ENCODE data around the gene HTR2A.

The HTR2A gene

GRCh38 chr13:46896341-46897137 is at the start of gene HTR2A:
HTR2A (minus strand) TSS chr13:46897053; CDS start chr13:46895906, 1,147 bp downstream.
- DNase-seq (ENCODE audit: low spot score), result no peak

DNA sequence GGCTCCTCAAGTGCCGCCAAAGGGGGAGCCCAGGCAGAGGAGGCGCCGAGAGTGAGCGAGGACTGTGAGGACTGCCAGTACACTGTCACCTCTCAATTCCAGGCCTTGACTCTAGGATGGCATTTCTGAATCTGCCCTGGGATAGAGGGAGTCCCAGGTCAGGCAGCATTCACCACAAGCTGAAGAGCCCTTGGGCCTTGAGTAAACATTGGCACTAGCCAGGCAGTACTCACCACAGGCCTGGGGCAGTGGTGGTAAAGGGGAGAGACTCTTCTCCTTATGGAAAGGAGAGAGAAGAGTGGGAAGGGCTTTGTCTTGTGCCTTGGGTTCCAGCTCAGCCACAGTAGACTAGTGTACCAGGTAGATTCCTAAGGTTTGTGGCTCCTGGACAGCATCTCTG is 39.7 kb upstream of the HTR2A start:
- no peak for DNase-seq (ENCODE audit: low spot score)

- no peak for DNase-seq (ENCODE audit: low spot score)
These were observed 37.9 kb upstream of the HTR2A start for GRCh38 chr13:46934749-46935148.

DNA sequence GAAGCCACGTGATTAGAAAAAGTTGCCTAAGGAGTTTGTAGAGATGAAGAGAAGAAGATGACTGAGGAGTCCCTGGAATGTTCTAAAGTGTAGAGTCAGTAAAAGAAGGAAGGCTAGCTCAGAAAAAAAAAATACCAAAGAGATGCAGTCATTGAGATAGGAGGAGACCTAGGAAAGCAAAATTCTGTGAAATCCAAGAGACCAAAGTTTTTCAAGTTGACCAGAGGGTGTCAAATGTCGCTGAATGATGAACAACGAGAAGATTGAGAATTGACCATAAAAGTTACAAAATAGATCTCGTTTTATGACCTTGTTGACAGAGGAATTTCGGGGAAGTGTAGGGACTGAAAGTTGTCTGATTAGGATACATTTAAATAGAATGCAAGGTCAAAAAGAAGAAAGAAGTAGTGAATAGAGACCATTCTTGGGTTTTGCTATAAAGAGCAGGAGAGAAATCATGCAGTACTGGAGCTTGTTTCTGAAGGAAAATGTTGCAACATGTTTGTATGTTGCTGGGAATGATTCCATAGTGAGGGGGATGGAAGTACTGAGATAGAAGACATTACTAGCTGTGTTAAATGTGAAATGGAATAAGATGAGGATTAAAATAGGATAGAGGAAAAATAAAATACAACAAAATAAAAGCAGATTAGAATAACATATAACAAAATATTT is 30.2 kb upstream of the HTR2A start:
- no peak for DNase-seq (ENCODE audit: low spot score)

DNA sequence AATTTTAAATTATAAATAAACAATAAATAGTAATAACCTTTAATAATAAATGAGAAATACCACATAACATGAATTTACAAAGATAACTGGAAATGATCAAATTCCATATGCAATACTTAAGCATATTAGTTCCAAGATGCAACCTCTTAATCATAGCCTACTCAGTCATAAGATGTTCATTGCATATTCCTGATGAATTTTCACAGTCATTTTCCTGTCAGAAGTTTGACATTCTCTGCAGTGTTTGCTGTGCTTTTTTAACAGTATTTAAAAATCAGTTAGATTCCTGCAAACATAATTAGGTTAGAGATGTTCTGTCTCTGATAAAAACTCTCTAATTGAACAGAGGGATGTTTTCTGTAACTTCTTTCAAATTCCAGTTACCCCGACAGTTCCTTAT is 28.6 kb upstream of the HTR2A start:
- DNase-seq (ENCODE audit: low spot score), result no peak

DNA sequence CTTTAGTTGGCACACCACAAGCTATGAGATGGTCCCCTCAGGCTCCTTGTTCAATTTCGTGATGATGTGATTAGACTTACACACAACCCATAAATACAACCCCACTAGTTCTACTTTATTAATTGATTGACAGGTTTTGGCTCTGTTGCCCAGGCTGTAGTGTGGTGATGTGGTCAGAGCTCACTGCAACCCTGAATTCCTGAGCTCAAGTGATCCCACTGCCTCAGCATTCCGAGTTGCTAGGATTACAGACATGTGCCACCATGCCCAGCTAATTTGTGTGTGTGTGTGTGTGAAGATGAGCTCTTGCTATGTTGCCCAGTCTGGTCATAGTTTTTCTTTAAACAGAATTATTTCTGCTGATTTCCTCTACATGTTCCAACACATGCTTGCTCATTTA is 17.5 kb upstream of the HTR2A start:
- DNase-seq (ENCODE audit: low spot score), result no peak

GRCh38 chr13:46913757-46914156 is 16.9 kb upstream of the HTR2A start:
- DNase-seq (ENCODE audit: low spot score), result no peak

GRCh38 chr13:46909042-46909441 is 12.2 kb upstream of the HTR2A start:
- DNase-seq (ENCODE audit: low spot score), result no peak

GRCh38 chr13:46908501-46908900 is 11.6 kb upstream of the HTR2A start:
- no peak for DNase-seq (ENCODE audit: low spot score)

DNA sequence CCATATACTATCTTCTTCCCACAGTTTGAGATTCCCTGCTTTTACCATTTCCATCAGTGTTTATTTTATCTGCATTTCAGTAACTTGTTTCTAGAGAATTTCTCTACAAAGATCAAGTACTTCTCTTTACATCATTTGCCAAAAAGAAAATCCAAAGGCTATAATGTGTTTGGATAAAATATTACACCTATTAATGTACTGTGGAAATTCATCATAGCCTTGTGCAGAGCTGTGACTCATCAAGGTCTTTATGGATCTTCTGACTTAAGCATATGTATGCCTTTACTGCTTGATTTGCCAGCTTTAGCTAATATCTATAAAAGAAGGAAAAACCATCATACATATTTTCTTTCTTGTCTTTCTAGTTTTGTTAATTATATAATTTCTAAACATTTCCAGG is 9.6 kb upstream of the HTR2A start:
- DNase-seq (ENCODE audit: low spot score), result no peak

- no peak for DNase-seq (ENCODE audit: low spot score)
These were observed 8.4 kb upstream of the HTR2A start for GRCh38 chr13:46905249-46905648.

GRCh38 chr13:46903748-46904147 is 6.9 kb upstream of the HTR2A start:
- no peak for DNase-seq (ENCODE audit: low spot score)

DNA sequence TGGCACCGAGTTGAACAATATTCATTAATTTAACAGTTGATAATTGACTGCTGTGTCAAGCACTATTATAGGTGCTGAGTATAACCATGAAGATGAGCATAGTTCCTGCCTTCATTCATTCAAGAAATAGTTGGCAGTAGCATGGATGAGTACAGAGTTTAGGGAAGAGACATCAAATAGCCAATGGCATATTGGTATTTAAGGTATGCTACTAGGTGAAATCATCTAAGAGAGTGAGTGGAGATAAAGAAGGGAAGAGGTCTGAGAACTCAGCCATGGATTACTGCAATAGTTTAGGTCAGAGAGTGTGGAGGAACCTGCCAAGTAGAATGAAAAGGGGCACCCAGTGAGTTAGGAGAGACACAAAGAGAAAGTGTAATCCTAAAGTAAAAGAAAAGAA is 4.9 kb upstream of the HTR2A start:
- no peak for DNase-seq (ENCODE audit: low spot score)

DNA sequence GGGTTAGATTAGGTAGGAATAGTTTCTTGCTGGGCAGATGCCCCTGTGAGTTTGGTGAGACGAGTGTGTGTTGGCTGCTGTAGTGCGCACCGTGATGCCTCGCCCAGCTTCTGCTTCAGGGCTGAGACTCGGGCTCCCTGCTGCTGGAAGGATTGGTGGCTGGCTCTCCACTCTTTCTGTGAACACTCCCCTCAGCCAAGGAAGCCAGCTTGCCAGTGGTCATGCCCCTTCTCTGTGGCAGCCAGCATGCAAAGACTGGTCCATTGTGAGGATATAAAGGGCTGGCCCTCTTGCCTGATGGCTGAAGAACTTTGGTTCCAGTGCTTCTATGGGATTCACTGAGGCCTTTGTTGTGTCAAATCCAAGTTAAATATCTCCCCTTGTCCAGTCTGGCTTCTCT is 2.9 kb upstream of the HTR2A start:
- no peak for DNase-seq (ENCODE audit: low spot score)

DNA sequence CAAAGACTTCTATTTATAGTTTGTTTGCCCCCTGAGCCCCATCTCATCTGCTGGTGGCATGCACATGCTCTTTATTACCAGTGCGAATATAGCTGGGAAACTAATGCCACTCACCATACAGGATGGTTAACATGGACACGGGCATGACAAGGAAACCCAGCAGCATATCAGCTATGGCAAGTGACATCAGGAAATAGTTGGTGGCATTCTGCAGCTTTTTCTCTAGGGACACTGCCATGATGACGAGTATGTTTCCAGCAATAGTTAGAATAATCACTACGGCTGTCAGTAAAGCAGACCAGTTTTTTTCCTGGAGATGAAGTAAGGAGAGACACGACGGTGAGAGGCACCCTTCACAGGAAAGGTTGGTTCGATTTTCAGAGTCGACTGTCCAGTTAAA is 1.5 kb downstream of the HTR2A start:
- no peak for DNase-seq (ENCODE audit: low spot score)

GRCh38 chr13:46894568-46894967 is 2.3 kb downstream of the HTR2A start:
- DNase-seq (ENCODE audit: low spot score), result no peak

DNA sequence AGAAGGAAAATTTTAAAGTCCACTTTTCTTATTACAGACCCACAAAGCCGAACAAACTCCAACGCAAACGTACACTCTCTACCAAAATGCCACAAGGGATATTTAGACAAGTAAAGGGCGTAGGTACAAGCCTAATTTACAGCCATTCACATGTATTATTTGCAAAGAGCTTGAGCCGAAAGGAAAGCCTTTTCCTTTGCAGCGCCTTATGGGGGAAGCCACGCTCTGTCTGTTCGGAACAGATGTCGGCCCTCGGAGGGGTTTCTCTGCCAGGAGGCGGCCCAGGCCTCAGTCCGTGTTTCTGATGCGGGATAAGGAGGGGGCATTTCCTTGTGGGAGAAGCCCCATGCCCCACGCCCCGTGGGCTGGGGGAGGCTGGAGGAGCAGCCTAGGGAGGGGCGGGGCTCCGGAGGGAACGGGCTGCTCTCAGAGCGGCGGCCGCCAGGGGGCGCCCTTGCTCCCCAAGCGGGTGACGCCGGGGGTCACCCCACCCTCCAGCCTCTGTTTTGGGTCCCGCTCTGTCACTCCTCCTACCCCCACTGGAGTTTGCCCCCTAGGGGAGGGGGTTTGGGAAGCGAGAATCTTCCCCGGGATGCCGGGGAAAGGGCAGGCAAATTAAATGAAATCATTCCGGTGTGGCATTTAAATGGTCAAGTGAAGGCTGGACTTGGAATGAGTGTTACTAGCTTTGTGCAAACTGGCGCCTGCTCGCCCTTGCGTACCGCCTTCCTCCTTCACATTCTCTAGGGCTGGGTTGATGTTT is 2.9 kb downstream of the HTR2A start:
- peak; percentile 30 for DNase-seq (ENCODE audit: low spot score)

DNA sequence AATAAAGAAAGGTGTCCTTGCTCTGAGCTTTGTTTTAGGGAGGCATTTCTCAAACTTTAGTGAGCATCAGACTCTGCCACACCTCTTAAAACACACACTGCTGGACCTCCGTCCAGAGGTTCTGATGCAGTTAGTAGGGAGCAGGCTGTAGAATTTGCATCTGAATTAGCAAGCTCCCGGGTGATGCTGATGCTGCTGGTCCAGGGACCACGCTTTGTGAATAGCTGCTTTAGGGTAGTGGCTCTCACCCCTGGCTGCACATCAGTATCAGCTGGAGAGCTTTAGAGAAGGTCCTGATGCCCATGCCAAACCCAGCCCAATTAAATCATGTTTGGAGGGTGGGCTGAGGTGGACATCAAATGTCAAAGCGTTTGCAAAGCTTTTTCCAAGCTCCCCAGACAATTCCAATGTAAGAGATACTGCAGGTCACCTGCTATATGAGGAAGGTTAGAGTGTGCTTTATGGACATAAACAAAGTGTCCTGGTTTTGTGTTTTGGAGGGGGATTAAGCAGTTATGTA is 3.6 kb downstream of the HTR2A start:
- no peak for DNase-seq (ENCODE audit: low spot score)

DNA sequence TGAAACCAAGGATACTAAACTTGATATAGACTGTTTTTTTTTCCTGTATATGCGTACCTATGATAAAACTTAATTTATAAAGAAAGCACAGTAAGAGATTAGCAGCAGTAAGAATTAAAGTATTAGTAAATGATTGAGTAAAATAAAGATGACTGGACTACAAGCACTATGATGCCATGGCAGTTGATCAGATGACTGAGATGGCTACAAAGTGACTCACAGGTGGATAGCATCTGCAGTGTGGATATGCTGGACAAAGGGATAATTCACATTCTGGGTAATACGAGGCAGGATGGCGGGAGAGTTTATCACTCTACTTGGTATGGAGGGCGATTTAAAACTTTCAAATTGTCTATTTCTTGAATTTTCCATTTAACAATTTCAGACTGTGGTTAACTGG is 11.8 kb downstream of the HTR2A start:
- DNase-seq (ENCODE audit: low spot score), result no peak

- no peak for DNase-seq (ENCODE audit: low spot score)
These were observed 12.3 kb downstream of the HTR2A start for GRCh38 chr13:46884531-46884930.

- no peak for DNase-seq (ENCODE audit: low spot score)
These were observed 15.2 kb downstream of the HTR2A start for GRCh38 chr13:46881621-46882020.

GRCh38 chr13:46874006-46874405 is 22.8 kb downstream of the HTR2A start:
- DNase-seq (ENCODE audit: low spot score), result no peak

DNA sequence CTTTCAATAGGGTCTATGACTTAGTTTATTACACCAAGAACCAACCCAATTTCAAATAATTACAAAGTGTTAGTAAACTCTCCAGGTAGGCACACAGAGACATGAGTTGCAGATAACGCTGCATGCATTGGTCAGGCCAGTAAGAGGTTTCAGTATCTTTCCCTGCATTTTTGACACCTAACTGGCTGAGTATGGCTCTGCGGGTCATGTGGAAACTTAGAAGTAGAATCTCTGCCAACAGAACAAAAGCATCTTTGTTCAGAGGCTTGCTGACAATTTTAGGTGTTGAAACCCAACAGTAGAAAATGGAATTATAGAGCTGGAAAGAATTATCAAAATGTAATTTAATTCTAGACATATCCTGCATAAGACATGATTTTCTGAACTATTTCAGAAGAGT is 25.3 kb downstream of the HTR2A start:
- no peak for DNase-seq (ENCODE audit: low spot score)
